HG02623 (cell line): ENCODE data around the gene GSTA5.
"Not testable (repeated sequence)": the region's sequence is repeated elsewhere in the genome, so short reads cannot be mapped to it uniquely, and the experiment has no call there.

Source experiments
- ATAC-seq: cut with Tn5 transposase; IDR thresholded peaks from one replicate; pipeline ENCODE4 v1.9.1; 2021; ENCODE audit warnings: moderate library complexity; ENCODE audit not compliant: unreplicated experiment

The GSTA5 gene

GRCh38 chr6:52794366-52794765, 46.2 kb downstream of the GSTA5 start:
- not testable (repeated sequence) for ATAC-seq

GRCh38 chr6:52790861-52791260, 49.8 kb downstream of the GSTA5 start:
- no peak for ATAC-seq

- ATAC-seq = not testable (repeated sequence)
These were observed 51.0 kb downstream of the GSTA5 start for GRCh38 chr6:52789658-52790057.

- ATAC-seq = no peak
These were observed 52.1 kb downstream of the GSTA5 start for GRCh38 chr6:52788478-52788877.

DNA sequence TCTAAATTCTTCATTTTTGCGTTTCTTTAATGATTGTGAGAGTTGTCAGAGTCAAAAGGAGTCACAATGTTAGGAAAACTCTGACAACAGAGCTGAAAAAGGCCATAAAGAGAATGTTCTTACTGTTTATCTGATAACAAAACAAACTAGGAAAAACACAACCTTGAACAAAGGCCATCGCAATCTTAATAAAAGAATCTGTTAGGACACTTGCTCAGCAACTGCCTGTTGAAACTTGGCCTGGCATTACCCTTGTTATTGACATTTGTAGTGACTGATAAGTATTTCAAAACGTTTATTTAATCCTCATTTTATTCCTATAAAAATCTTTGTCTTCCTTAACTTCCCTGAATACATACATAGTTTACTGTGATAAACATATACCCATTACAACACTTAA, 52.7 kb downstream of the GSTA5 start:
- no peak for ATAC-seq

GRCh38 chr6:52786249-52786956, 54.2 kb downstream of the GSTA5 start:
- ATAC-seq = no peak

GRCh38 chr6:52782696-52783274, 57.8 kb downstream of the GSTA5 start:
- ATAC-seq = not testable (repeated sequence)

DNA sequence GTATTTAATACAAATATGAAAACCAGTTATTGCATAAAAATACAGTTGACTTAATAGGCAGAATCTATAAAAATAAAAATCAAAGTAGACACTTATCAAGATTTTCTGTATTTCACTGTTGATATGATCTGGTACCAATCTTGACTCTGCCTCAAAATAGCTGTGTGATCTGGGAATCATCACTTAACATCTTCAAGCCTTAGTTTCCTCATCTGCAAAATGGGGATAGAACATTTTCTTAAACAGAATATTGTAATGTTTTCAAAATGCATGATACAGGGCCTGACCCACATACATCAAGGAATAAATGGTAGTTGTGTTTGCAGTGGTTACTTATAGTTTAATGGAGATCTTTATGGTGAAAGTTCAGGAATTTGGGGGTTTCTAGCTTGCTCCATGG, 58.4 kb downstream of the GSTA5 start:
- ATAC-seq = not testable (repeated sequence)
